ENCODE results near the gene AMER3. TPM values are rescaled to one million over a fixed set of nuclear protein-coding genes. Genes with fewer than 3 reads are reported as not detected.

Gene AMER3
- total RNA-seq, 1 donor from 2014 or later: not detected

DNA sequence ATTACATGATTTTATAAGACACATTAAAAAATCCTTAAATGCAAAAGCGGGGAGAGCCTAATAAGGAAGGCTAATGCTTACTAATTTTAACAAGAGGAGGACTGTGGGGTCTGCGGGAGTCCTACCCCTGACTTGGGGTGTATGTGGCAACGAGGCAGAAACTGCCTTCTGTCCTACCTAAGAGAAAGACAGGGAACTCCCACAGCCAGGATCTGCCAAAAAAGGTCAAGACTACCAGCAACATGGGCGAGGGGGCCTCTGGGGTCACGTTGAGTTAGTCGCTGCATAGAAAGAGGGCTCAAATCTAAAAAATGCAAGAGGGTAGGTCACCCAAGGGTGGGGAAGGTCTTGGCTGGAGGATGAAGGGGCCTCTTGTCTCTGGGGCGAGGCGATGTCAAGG lies 529 bp upstream of the AMER3 start:
- no peak for DNase-seq (ENCODE audit: low read depth, low spot score)

DNA sequence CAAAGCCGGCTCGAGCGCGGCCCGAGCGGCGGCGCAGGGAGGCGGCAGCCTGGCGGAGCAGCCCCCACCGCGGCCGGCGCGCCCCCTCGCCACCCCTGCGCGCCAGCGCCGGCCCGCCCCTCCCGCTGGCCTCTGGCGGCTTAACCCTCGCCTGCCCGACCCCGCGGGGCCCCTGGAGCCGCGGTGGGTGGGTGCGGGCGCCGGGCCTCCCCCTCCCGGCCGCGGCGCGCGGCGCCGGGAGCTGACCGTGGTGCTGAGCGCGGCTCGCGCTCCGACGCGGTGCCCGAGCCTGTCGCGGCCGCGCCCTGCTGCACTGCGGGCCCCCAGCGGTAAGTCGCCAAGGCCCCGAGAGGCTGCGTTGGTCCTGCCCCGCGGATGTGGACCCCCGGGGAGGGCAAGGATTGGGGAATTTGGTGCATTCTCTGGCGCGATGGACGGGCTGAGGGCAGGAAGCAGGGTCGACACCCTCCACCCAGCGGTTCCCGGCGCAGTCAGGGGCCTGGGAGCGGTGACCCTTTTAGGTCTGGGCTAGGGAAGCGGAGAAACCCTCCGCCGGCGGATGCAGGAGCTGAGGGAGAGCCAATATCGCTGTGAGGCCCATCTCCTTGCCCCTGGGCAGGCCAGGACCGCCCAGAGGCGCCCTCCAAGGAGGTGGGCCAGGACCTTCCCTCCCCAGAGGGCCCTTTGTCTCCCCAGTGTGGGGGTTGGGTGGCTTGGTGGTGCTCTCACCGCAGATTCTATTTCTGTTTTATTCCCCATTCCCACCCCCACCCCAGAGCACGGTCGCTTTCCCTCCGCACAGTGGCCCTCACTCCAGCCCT lies 923 bp downstream of the AMER3 start:
- no peak for DNase-seq (ENCODE audit: low read depth, low spot score)

GRCh38 chr2:130756874-130757668 lies 1.7 kb downstream of the AMER3 start:
- no peak for DNase-seq (ENCODE audit: low read depth, low spot score)

DNA sequence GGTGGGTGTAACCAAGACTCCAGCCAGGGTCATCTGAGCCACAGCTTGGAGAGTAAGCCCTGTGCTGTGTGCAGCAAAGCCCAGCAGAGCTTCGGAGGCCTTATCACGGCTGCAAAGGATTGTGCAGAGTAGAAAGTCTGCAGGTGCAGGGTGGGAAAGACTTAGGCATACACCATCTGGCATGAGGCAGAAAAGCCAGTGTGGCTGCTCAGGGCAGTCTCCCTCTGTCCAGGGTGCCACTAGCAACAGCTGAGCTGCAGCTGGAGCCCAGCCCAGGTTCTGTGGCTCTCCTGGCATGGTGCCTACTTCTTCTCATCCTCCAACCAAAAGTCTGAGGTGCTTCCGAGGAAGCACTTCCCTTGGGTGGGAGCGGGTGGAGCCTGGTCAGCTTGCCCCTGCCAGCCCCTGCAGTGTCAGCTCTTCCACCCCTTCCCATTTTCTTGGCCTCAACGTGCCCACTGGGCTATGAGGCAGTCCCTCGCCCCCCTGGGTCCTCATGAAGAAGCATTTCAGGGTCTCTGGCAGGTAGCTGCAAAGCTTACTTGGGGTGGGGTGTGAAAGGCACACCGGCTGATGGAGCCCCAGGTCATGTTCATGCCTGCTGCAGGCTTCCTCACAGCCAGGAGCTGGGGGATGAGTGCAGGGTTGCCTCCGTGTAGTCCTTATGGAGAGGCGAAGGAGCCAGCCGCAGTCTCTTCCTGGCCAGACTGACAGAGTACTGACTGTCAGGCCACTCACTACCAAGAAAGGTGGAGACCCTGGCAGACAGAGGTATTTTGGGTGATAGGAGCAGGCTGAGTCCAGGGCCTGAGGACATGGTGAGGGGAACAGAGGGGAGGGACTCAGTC lies 4.8 kb downstream of the AMER3 start:
- DNase-seq (ENCODE audit: low read depth, low spot score): no peak

GRCh38 chr2:130760754-130761751 lies 5.7 kb downstream of the AMER3 start:
- no peak for DNase-seq (ENCODE audit: low read depth, low spot score)

- no peak for DNase-seq (ENCODE audit: low read depth, low spot score)
Measured at GRCh38 chr2:130762031-130762909, 6.9 kb downstream of the AMER3 start.

DNA sequence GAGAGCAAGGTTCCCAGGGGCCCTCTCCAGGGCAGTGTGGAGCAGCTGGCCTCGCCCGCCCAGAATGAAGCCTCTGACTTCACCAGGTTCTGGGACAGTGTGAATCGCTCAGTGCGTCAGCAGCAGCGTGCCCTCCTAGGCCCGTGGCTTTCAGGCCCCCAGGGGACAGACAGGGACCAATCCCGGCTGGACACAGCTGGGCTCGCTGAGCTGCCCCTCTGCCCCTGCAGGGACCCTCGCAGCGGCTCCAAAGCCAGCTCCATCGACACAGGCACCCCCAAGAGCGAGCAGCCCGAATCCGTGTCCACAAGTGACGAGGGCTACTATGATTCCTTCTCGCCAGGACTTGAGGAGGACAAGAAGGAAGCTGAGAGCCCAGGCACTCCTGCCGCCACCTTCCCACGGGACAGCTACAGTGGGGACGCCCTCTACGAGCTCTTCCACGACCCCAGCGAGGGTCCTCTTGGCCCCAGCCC lies 7.6 kb downstream of the AMER3 start:
- DNase-seq (ENCODE audit: low read depth, low spot score): no peak

DNA sequence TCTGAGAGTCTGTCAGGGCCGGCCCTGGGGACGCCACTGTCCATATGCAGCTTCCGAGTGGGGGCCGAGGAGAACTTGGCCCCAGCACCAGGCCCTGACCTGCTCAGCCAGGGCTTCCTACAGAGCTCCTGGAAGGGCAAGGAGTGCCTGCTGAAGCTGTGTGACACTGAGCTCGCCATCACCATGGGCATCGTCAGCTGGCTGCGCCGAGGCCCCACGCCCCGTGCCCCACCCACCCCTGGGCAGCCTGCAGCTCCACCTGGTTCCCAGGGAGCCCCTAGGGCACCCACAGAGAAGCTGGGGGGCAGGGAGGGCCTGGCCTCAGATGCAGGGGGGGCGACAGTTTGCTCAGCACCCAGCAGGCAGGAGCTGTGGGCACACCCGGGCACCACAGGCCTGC lies 8.1 kb downstream of the AMER3 start:
- no peak for DNase-seq (ENCODE audit: low read depth, low spot score)

DNA sequence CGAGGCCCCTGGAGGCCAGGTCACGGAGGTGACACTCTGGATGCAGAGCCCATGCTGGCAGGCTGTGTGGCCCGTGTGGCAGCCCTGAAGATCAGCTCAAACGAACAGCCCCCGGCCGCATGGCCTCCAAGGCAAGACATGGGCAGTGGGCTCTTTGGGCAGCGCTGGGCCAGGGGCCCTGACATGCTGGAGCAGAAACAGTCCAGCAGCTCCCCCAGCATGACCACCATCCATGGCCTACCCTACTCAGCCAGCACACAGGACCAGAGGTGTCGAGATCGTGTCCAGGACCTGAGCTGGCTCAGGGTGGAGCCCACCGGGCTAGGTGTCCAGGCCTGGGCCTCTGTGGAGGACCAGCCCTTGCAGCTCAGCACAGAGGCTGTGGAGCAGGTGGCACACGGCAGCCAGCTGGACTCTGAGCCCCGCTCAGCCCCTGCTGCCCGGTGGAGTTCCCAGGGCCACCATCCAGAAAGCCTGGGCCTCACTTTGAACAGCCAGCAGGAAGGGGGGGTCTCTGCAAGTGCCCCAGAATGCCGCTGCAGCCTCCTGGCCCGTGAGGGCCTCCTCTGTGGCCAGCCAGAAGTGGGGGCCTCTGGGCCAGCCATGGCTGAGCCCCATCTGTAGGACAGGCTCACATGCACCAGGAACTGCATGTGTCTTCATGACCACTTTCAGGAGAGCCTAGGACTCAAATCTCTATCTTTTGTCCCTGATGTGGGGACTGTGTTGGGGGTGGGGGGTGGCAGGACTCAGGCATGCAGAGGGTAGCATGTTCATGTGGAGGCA lies 8.9 kb downstream of the AMER3 start:
- no peak for DNase-seq (ENCODE audit: low read depth, low spot score)

DNA sequence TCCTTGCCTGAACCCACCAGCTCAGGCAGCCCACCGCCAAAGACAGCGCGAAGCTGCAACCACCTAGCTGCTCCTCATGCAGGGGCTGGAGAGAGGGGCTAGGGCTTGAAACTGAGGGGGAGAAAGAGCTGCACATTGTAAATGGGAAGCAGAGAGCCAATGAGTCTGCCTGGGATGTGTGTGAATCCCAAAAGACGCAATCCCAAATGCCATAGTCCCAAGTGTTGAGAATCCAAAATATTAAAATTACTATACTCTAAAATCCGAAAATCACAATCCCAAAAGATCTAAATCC lies 9.4 kb downstream of the AMER3 start:
- no peak for DNase-seq (ENCODE audit: low read depth, low spot score)

GRCh38 chr2:130765464-130765863 lies 10.1 kb downstream of the AMER3 start:
- no peak for DNase-seq (ENCODE audit: low read depth, low spot score)

- DNase-seq (ENCODE audit: low read depth, low spot score): no peak
Measured at GRCh38 chr2:130766037-130766436, 10.7 kb downstream of the AMER3 start.

DNA sequence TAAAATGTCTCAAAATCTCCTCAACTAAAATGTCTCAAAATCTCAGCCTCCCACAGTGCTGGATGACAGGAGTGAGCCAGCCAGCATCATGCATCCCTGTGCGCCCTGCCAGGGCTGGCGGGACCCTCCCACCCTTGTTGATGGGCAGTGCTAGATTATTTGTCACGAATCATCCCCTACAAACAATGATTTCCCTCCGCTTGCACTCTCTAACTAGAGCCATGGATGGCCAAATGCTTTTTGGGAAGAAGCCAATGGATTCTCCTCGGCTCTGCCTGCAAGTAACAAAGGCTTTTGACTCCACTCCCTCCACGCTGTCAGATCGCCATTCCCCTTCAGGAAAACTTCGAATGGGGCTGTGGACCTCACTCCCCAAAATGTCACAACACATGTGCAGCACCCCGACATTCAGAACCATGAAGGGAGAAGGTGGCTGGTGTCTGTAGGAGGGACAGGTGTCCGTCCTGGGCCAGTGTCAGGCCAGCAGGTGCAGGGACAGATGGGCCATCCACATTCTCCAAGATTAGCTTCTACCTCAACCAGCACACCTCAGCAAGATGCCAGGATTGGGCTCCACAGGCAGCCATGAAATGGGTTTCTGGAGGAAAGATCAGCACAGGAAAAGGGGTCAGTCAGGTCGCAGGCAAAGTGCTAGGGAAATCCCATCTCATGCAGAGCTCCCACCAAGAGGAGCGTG lies 11.5 kb downstream of the AMER3 start:
- no peak for DNase-seq (ENCODE audit: low read depth, low spot score)

DNA sequence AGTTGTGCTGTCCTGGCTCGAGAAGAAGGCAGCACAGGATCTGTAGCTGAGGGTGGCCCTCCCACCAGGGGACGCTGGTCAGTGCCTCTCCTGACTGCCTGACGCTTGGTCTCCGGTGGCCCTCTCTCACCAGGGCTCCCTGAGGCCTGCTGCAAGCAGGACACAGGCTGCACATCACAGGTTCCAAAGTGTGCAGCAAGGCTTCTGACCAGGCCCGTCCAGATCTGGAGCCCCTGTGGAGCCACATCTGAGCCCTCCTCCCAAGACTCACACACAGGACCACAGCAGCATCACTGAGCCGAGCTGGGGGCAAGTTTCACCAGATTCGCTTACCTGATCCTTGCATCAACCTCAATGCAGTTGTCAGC lies 12.1 kb downstream of the AMER3 start:
- no peak for DNase-seq (ENCODE audit: low read depth, low spot score)

GRCh38 chr2:130768191-130768855 lies 13.0 kb downstream of the AMER3 start:
- DNase-seq (ENCODE audit: low read depth, low spot score): no peak

DNA sequence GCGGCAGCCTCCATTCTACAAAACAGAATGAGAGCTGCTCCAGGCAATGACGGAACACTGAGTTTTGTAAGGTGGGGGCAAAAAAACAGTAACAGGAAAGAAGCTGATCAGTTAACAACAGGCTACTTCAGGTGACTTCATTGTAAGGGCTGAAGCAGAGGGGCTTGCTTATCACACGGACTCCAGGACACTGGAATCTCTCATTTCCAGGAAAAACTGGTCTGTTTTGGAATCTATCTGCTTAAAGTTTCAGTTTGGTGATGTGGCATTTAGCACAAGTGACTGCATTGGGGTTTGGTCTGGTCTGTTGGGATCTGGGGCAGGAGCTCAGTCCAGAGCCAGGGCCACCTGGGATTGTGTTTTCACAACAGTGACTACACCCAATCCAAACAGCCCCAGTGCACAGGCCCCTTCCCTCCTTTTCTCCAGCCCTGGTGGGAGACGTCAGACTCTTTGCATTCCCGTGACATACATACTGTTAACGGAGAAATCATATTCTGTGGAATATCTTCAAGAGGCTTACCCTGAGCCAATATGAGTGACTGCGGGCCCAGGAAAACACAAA lies 14.1 kb downstream of the AMER3 start:
- no peak for DNase-seq (ENCODE audit: low read depth, low spot score)

GRCh38 chr2:130776550-130776949 lies 21.2 kb downstream of the AMER3 start:
- DNase-seq (ENCODE audit: low read depth, low spot score): no peak
